Left ventricle myocardium inferior (tissue), 1 donor: ENCODE results near the gene RGS7. TPM values are rescaled to one million over a fixed set of nuclear protein-coding genes. Genes with fewer than 3 reads are reported as not detected.
"Not testable (repeated sequence)": the region's sequence is repeated elsewhere in the genome, so short reads cannot be mapped to it uniquely, and the experiment has no call there.

Experiments
- DNase-seq: peaks from one replicate; pipeline ENCODE4 v3.0.0-alpha.2; 2020
- H3K27ac ChIP-seq: fragments of 200-600 bp; replicated peaks from 2 replicates; pipeline ENCODE4 v1.8.0; 2021
- H3K27me3 ChIP-seq: fragments of 200-600 bp; 2 replicates; pipeline ENCODE4 v1.8.0; 2021; ENCODE audit warnings: low read depth
- H3K36me3 ChIP-seq: fragments of 200-600 bp; 2 replicates; pipeline ENCODE4 v1.8.0; 2021
- H3K4me1 ChIP-seq: fragments of 200-600 bp; 2 replicates; pipeline ENCODE4 v1.8.0; 2021
- H3K4me3 ChIP-seq: fragments of 200-600 bp; 2 replicates; pipeline ENCODE4 v1.8.0; 2021; ENCODE audit warnings: mild to moderate bottlenecking, moderate library complexity
- H3K9me3 ChIP-seq: fragments of 200-600 bp; replicated peaks from 2 replicates; pipeline ENCODE4 v1.8.0; 2021
- intact Hi-C: fragments of 100-400 bp; cut with micrococcal nuclease; formaldehyde crosslinking; loops from one replicate; pipeline ENCODE4 v1.11.0; 2022
- total RNA-seq: library from RNA; stranded (reverse); fragmentation: NEBNext Ultra II Directional; extraction: Animal tissue kit (Norgen Biotek cat#: 25700); gene quantifications from one replicate; pipeline ENCODE4 v1.2.1, GENCODE V29; 2021
- TF ChIP-seq, protein P1 (sequence below): fragments of 200-600 bp; IDR thresholded peaks from 2 replicates; pipeline ENCODE4 v1.8.0; 2021; ENCODE audit warnings: antibody characterized with exemption, mild to moderate bottlenecking, borderline replicate concordance
- donor health status: DM: no; HTN: yes; CAD: no; lungs with severe emphysema.

Gene RGS7
- total RNA-seq, 1 donor from 2014 or later, result not detected

DNA sequence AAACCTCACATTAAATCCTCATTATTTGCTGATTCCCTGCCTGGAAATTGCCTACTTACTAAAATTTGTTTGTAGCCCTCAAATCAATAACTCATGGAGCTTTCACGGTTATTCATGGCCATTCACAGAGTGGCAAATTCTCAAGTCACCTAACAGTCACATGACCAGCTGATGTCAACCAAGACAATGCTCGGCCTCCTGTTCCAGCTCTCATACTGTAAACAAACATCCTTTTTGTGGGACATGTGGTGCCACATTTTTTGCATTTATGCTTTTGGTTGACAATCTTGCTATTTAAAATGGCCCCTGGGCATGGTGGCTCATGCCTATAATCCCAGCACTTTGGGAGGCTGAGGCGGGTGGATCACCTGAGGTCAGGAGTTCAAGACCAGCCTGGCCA, 473.5 kb downstream of the RGS7 start:
- TF ChIP-seq, protein P1, sequence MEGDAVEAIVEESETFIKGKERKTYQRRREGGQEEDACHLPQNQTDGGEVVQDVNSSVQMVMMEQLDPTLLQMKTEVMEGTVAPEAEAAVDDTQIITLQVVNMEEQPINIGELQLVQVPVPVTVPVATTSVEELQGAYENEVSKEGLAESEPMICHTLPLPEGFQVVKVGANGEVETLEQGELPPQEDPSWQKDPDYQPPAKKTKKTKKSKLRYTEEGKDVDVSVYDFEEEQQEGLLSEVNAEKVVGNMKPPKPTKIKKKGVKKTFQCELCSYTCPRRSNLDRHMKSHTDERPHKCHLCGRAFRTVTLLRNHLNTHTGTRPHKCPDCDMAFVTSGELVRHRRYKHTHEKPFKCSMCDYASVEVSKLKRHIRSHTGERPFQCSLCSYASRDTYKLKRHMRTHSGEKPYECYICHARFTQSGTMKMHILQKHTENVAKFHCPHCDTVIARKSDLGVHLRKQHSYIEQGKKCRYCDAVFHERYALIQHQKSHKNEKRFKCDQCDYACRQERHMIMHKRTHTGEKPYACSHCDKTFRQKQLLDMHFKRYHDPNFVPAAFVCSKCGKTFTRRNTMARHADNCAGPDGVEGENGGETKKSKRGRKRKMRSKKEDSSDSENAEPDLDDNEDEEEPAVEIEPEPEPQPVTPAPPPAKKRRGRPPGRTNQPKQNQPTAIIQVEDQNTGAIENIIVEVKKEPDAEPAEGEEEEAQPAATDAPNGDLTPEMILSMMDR, result no peak
- Histone ChIP-seq H3K27ac (no peak overlapping the region), H3K9me3 (peaks cover 19% of the 10 kb centered on the region), H3K4me1 (no peaks in the 10 kb centered on the region), H3K36me3 (no peaks in the 10 kb centered on the region), H3K27me3 (no peaks in the 10 kb centered on the region), H3K4me3 (no peak overlapping the region)
- intact Hi-C loops, result no loop called here
- no peak for DNase-seq

DNA sequence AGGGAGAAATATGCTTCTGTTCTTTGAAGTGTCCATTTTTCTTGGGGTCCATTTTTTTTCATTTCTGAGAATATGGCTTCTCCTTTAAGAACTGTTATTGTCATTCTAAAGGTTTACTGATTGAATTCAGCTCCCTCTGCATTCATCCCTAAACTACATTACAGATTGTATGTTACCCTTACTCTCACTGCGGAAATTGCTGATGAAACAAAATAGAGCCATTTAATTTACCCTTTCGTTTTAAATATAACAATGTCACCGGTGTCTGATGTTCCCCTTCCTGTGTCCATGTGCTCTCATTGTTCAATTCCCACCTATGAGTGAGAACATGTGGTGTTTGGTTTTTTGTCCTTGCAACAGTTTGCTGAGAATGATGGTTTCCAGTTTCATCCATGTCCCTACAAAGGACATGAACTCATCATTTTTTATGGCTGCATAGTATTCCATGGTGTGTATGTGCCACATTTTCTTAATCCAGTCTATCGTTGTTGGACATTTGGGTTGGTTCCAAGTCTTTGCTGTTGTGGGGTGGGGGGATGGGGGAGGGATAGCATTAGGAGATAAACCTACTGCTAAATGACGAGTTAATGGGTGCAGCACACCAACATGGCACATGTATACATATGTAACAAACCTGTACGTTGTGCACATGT, 474.2 kb downstream of the RGS7 start:
- intact Hi-C loops, H3K36me3 ChIP-seq, DNase-seq: not testable (repeated sequence)

DNA sequence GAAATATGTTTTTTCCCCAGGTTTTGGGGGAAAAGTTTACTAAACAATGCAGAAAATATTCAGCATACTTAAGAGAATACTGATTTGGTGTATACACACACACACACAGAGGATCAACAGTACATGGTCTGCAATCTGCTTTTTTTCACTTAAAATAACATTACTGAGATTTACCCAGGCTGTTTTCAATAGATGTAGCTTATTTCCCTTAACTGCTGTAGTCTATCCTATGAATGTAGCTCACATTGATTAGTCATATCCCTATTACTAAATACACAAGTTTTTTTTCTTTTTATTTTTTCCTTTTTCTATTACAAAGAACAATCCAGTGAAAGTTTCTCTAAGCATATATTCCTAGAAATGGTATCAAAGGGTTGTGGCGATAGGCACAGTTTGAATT, 478.4 kb downstream of the RGS7 start:
- peaks cover 31% of the 10 kb centered on the region for H3K9me3 ChIP-seq
- TF ChIP-seq, protein P1, result no peak
- no peaks in the 10 kb centered on the region for H3K27me3 ChIP-seq
- intact Hi-C loops, result no loop called here
- H3K36me3 ChIP-seq, result no peaks in the 10 kb centered on the region
- no peaks in the 10 kb centered on the region for H3K4me1 ChIP-seq
- no peak overlapping the region for H3K27ac ChIP-seq
- no peak for DNase-seq
- H3K4me3 ChIP-seq, result no peak overlapping the region

More for the DNA sequence above, 474.2 kb downstream of the RGS7 start:
- not testable (repeated sequence) for H3K27ac ChIP-seq, H3K4me1 ChIP-seq, H3K4me3 ChIP-seq, H3K27me3 ChIP-seq
- H3K9me3 ChIP-seq, result peaks cover 18% of the 10 kb centered on the region

DNA sequence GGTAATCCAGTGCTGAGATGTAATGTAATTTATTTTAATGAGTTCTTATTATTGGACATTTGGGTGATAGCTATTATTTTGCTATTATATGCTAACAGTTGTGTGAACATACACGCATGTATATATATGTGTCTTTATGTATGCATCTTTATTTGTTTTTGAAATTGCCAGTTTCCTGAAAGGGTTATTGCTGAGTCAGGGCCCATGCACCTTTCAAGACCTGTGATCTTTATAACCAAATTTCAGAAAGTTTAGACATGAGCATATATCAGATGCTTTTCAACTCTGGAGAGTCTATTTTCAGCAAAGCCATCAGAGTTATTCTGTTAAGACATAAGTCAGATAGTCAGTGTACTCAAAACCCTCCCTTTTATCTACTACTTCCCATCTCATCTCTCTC, 479.4 kb downstream of the RGS7 start:
- Histone ChIP-seq H3K9me3 (peaks cover 28% of the 10 kb centered on the region), H3K4me3 (no peak overlapping the region), H3K27ac (no peak overlapping the region), H3K27me3 (no peaks in the 10 kb centered on the region), H3K36me3 (no peaks in the 10 kb centered on the region), H3K4me1 (no peaks in the 10 kb centered on the region)
- intact Hi-C loops, result no loop called here
- no peak for DNase-seq
- TF ChIP-seq, protein P1, result no peak

DNA sequence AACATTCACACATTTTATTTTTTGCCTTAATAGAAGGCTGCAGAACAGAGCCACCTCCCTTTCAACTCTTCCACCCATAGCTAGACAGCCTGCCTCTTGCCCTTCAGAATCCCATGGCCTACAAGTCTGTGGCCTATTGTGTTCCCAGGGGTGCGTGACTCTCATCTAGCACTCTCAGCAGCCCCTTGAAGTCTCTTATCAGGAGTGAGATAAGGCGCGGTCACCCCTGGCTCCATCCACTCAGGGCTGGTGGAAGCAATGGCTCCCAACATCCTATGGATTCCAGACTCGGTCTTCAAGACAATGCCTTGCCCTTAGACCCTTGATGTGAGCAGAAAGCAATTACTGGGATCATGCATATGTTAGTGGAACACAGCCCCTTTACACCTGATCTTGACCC, 480.9 kb downstream of the RGS7 start:
- TF ChIP-seq, protein P1, result no peak
- intact Hi-C loops, result no loop called here
- no peak overlapping the region for H3K27ac ChIP-seq
- H3K4me1 ChIP-seq, result no peaks in the 10 kb centered on the region
- DNase-seq, result no peak
- H3K27me3 ChIP-seq, result no peaks in the 10 kb centered on the region
- no peaks in the 10 kb centered on the region for H3K36me3 ChIP-seq
- H3K9me3 ChIP-seq, result peaks cover 33% of the 10 kb centered on the region
- no peak overlapping the region for H3K4me3 ChIP-seq

DNA sequence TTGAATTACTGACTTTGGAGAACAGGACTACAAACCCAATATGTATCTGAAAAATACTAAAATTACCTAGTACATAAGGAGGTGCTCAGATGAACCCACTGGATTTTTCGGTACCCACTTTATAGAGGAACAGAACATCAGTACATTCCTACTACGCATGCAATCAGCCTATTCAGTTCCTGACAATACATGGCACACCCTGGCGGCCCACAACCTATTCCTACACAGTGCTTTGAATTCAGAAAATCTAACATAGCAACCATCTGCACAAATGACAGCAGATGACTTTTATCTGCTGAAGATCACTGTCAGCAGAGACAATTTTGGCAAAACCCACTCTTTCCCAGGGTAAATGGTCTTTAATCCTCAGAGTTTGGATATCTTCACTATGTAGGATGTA, 487.9 kb downstream of the RGS7 start:
- no peaks in the 10 kb centered on the region for H3K4me1 ChIP-seq
- H3K27ac ChIP-seq, result no peak overlapping the region
- intact Hi-C loops, result no loop called here
- no peaks in the 10 kb centered on the region for H3K36me3 ChIP-seq
- H3K27me3 ChIP-seq, result no peaks in the 10 kb centered on the region
- no peak overlapping the region for H3K4me3 ChIP-seq
- TF ChIP-seq, protein P1, result no peak
- H3K9me3 ChIP-seq, result peaks cover 11% of the 10 kb centered on the region
- no peak for DNase-seq
